Measurements from ENCODE around the gene OR5A1.

The OR5A1 gene

DNA sequence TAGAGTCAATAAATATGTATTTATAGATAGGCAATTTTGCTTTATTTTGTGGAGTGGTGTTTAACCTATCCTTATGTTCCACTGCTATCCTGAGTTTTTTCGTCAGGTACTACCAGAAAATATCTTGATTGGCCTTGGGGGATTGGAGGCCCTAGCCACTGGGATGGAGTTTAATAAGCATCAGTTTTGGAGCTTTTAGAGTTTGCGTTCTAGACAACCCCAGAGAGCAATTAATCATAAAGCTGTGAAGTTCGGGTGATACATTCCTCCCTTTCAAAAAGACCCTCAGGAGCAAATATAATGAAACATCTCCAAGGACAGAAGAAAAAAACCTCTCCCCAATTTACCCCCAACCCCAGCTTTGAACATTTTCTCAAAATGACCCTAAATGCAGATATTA is at the start of gene OR5A1:
Gene OR5A1 (plus strand): TSS at position 301 of the 400 bp plus-strand sequence. CDS start 6,700 bp downstream, outside the sequence.
- no peak for DNase-seq (ENCODE audit: low read depth)
- TF ChIP-seq, protein P1, sequence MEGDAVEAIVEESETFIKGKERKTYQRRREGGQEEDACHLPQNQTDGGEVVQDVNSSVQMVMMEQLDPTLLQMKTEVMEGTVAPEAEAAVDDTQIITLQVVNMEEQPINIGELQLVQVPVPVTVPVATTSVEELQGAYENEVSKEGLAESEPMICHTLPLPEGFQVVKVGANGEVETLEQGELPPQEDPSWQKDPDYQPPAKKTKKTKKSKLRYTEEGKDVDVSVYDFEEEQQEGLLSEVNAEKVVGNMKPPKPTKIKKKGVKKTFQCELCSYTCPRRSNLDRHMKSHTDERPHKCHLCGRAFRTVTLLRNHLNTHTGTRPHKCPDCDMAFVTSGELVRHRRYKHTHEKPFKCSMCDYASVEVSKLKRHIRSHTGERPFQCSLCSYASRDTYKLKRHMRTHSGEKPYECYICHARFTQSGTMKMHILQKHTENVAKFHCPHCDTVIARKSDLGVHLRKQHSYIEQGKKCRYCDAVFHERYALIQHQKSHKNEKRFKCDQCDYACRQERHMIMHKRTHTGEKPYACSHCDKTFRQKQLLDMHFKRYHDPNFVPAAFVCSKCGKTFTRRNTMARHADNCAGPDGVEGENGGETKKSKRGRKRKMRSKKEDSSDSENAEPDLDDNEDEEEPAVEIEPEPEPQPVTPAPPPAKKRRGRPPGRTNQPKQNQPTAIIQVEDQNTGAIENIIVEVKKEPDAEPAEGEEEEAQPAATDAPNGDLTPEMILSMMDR (IDR thresholded peaks at IDR 0.05; ENCODE audit: insufficient read depth, low read depth, low read length, missing control alignments) = no peak
- no peak within 1 kb of the TSS for H3K4me3 ChIP-seq (ENCODE audit: low read length)

DNA sequence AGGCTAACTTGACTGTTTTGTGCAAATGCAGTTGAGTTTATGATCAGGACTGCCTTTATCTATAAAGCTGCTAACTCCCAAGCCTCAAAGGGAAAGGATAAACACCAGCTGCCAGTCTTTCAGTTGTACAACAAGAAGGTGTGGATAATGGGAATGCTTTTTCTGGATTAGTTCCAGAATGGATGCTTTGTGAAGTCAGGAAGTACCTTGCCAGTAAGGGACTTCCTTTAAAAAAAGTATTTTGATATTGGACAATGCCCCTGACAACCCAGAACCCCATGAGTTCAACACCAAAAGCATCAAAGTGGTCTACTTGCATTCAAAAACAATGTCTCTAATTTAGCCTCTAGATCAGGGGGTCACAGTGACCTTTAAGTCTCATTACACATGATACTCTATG is 42.1 kb upstream of the OR5A1 start:
- no peak for DNase-seq (ENCODE audit: low read depth)
- no peak overlapping the region for H3K4me3 ChIP-seq (ENCODE audit: low read length)
- TF ChIP-seq, protein P1 (IDR thresholded peaks at IDR 0.05; ENCODE audit: insufficient read depth, low read depth, low read length, missing control alignments) = no peak

DNA sequence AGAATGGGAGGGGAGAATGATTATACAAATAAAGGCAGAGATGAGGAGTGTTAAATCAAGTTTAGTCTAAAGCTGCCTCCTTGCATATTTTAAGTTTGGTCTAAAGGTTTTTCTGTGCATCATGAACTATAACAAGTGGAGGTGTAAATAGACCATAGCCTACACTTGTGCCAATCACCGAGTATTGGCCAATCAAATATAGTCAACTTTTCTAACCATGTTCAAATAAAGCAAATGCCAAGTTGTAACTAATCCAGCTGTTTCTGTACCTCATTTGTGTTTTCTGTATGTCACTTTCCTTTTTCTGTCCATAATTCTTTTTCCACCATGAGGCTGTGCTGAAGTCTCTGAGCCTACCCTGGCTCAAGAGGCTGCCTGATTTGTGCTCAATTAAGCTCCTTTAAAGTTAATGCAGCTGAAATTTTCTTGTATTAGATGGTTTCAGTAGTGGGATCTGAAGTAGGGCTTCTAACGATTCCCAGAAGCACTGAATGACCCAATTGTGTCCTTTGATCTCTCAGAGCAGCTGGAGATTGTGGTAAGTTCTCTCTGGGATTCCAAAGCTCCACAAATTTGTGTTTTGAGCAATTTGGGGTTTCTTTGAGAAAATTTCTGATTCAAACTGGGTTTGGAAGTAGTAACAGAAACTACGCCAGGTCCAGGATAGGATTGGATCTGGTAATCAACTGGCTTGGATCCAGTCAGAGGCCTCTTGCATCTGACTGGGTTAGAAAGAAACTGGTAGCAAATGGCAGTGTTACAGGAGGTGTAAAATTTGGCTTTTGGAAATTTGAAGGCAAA is 35.6 kb upstream of the OR5A1 start:
- TF ChIP-seq, protein P1 (IDR thresholded peaks at IDR 0.05; ENCODE audit: insufficient read depth, low read depth, low read length, missing control alignments) = no peak
- no peak for DNase-seq (ENCODE audit: low read depth)
- no peak overlapping the region for H3K4me3 ChIP-seq (ENCODE audit: low read length)

DNA sequence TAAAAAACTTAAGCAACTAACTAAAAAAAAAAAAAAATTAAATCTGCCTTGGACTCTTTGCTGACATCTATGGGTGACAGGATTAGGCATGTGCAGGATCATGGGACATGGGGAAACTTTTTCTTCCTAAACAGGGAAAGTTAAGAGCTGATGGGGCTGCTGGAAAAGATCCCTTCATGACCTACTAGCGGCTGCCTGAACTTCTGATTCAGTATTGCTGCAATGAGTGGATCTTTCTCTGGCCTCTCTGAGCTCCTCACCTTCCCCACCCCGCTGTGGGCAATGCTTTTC is 35.1 kb upstream of the OR5A1 start:
- DNase-seq (ENCODE audit: low read depth) = no peak
- TF ChIP-seq, protein P1 (IDR thresholded peaks at IDR 0.05; ENCODE audit: insufficient read depth, low read depth, low read length, missing control alignments) = no peak
- no peak overlapping the region for H3K4me3 ChIP-seq (ENCODE audit: low read length)

DNA sequence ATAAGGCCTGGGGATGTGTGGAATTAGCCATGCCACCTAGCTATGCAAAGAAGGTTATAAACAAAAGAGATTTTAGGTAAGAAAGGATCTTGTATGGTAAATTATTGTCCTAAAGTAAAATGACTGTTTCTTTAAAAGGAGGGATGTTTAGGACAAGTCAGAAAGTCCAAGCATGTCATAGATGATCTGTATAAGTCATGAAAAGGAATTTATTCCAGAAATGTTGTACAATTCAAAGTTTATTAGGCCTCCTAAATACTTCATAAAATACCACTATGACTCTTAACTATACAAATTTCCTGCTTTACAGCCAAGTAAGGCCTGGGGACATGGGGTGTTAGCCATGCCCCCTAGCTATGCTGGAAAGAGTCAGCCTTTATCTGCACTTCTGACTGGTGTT is 32.7 kb upstream of the OR5A1 start:
- DNase-seq (ENCODE audit: low read depth) = no peak
- TF ChIP-seq, protein P1 (IDR thresholded peaks at IDR 0.05; ENCODE audit: insufficient read depth, low read depth, low read length, missing control alignments) = no peak
- H3K4me3 ChIP-seq (ENCODE audit: low read length) = no peak overlapping the region

DNA sequence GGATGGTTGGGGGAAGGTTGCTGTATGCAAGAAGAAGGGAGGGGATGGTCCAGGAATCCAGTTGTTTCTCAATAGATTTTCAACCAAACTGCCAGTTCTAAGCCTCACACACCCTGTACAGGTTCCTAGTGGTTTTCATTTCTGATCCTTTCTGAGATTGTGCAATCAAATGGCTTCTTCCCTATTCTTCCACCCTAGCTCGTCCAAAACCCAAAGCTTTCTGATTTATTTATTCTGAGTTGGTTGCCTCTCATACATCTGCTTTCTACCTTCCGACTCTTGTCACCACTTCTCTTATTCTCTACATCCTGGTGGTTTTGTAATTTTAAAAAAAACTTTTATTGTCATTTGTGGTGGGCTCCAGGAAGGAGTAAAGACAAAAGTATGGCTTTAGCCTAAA is 22.6 kb upstream of the OR5A1 start:
- no peak overlapping the region for H3K4me3 ChIP-seq (ENCODE audit: low read length)

More for the DNA sequence above, 22.6 kb upstream of the OR5A1 start:
- TF ChIP-seq, protein P1 (IDR thresholded peaks at IDR 0.05; ENCODE audit: insufficient read depth, low read depth, low read length, missing control alignments) = no peak
- DNase-seq (ENCODE audit: low read depth) = no peak
